ENCODE data around the gene TMBIM1.
"Not testable (repeated sequence)": the region's sequence is repeated elsewhere in the genome, so short reads cannot be mapped to it uniquely, and the experiment has no call there.

TMBIM1 gene

GRCh38 chr2:218318241-218318640 lies 25.9 kb upstream of the TMBIM1 start:
- DNase-seq (ENCODE audit: low spot score): no peak

DNA sequence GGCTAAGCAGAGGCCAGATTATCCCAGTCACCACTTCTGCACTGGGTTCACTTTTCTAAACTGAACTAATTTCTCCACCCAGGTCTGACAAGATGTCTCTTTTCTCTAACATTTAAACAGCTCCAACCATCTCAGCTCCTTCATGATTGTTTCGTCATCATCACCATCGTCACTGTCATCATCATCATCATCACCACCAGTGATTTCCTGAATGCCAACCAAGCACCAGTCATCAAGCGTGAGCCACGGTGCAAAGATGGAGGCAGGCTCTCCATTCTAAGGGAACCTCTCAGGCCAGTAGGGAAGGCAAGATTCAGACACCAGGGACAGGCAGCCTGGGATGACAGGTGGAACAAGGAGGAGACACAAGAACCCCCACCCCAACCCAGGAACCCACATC lies 25.5 kb upstream of the TMBIM1 start:
- no peak for DNase-seq (ENCODE audit: low spot score)

DNA sequence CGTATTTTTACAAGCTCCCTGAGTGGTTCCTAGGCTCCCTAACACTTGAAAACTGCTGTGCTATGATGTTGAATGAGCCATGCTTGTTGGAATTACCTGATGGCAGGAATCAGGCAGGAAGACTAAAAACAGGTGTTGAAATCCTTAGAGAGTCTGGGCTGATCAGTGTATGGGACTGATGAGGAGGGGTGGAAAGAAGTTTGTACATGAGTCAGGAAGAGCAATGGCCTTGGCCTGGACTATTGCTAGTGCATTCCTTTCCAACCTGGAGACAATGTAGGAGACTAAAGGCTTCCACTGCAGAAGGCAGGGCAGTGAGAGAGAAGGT lies 25.0 kb upstream of the TMBIM1 start:
- no peak for DNase-seq (ENCODE audit: low spot score)

GRCh38 chr2:218315397-218315796 lies 23.1 kb upstream of the TMBIM1 start:
- DNase-seq (ENCODE audit: low spot score): no peak

DNA sequence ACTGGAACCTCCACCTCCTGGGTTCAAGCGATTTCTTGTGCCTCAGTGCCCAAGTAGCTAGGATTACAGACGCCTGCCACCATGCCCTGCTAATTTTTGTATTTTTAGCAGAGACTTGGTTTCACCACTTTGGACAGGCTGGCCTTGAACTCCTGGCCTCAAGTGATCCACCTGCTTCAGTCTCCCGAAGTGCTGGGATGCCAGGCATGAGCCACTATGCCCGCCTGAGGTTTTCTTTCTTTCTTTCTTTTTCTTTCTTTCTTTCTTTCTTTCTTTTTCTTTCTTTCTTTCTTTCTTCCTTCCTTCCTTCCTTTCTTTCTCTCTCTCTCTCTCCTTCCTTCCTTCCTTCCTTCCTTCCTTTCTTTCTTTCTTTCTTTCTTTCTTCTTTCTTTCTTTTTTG lies 22.5 kb upstream of the TMBIM1 start:
- DNase-seq (ENCODE audit: low spot score): not testable (repeated sequence)

DNA sequence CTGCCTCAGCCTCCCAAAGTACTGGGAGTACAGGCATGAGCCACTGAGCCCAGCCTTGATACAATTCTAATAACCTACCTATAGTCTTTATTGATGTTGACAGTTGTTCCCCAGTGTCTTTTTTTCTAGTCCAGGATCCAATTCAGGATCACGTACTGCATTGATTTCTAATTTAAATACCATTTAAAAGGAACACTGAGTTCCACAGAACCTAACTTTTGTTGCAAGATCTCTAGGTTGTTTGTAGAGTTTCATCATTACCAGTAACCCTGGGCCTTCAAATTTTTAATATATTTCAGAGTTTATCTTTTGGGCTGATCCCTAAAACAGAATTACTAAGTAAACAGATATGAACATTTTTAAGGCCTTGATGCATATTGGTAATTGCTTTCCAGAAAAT lies 21.1 kb upstream of the TMBIM1 start:
- no peak for DNase-seq (ENCODE audit: low spot score)

DNA sequence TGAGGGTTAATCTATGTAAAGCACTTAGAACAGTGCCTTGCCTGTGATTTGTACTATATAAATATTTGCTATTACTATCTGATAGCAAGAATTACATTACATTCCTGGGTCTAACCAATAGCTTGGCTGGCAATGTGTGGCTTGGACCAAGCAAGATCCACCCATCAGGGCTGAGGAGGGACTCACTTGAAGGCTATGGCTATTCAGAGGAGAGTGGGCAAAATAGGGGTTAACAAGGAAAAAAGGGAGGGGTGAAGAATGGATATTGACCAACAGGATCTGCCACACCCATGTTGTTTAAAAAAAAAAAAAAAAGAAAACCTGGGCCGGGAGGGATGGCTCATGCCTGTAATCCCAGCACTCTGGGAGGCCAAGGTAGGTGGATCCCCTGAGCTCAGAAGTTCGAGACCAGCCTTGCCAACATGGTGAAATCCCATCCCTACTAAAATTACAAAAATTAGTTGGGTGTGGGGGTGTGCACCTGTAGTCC lies 20.0 kb upstream of the TMBIM1 start:
- no peak for DNase-seq (ENCODE audit: low spot score)

GRCh38 chr2:218311541-218312266 lies 19.4 kb upstream of the TMBIM1 start:
- not testable (repeated sequence) for DNase-seq (ENCODE audit: low spot score)

- no peak for DNase-seq (ENCODE audit: low spot score)
Measured at GRCh38 chr2:218310853-218311540, 18.7 kb upstream of the TMBIM1 start.

DNA sequence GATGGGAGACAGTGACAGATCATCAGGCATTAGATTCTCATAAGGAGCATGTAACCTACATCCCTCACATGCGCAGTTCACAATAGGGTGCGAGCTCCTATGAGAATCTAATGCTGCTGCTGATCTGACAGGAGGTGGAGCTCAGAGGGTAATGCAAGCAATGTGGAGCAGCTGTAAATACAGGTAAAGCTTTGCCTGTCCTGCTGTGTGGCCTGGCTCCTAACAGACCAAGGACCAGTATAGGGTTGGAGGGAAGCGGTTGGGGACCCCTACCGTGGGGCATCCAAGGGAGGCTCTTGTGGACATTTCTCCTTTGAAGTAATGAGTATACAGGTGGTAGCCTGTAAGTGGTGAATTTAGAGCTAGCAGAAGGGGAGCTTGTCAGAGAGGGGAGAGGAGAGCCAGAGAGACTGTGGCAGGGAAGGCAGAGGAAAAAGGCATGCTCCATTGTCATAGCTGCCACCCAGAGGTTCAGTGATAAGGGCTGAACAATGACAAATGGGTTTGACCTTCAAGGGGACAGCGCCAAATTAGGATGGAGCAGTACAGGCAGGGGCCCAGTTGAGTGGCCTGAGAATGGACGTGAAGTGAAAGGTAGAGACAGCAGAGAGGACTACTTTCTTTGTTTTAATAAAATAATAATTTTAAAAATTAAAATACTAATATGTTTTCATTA lies 15.2 kb upstream of the TMBIM1 start:
- no peak for DNase-seq (ENCODE audit: low spot score)

GRCh38 chr2:218306184-218306920 lies 14.0 kb upstream of the TMBIM1 start:
- DNase-seq (ENCODE audit: low spot score): no peak

DNA sequence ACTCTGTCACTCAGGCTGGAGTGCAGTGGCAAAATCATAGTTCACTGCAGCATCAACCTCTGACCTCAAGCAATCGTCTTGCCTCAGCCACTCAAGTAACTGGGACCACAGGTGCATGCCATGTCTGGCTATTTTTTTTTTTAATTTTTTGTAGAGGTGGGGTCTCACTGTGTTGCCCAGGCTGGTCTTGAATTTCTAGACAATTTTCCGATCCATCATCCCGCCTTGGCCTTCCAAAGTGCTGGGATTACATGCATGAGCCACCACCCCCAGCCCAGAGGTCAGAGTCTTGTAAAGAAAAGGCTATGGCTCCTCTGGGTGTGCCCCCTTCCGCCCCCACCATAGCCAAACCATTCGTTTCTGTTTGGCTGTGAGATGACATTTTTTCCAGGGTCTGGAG lies 13.1 kb upstream of the TMBIM1 start:
- no peak for DNase-seq (ENCODE audit: low spot score)

DNA sequence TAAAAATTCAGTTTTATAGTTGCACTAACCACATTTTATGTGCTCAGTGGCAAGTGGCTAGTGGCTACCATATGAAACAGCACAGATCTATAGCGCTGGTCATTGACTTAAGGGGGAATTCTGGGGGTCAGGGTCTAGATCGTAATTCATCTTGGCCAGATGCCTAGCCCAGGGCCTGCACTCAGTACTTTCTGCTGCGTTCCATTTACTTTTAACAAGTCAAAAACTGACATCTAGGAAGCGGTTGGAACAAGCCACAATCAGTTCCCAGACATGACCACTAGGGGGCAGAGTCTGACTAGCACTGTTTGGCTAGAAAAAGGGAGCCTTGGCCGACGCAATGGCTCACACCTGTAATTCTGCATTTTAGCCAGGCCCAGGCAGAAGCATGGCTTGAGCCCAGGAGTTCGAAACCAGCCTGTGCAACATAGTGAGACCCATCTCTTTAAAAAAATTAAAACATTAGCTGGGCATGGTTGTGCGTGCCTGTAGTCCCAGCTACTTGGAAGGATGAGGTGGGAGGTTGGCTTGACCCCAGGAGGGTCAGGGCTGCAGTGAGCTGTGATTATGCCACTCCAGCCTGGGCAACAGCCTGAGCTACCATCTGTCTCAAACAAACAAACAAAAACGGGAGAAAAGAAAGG lies 9.0 kb upstream of the TMBIM1 start:
- peak; percentile 79 for DNase-seq (ENCODE audit: low spot score)

DNA sequence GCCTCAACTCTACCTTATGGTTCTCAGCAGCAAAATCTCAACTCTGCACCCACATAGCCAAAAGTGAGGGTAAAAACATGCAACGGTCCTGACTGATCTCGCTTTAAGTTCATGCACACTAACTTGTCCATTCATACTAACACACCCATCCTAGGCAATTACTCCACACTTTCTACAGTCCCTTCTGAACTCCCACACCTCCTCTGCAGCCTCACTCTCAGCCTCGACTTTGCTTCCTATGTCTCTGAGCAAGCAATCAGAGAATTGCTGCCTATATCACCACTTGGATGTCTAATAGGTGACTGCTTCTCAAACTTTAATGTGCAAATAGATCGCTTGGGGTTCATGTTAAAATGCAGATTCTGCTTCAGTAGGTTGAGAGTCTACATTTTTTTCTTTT lies 7.8 kb upstream of the TMBIM1 start:
- no peak for DNase-seq (ENCODE audit: low spot score)

DNA sequence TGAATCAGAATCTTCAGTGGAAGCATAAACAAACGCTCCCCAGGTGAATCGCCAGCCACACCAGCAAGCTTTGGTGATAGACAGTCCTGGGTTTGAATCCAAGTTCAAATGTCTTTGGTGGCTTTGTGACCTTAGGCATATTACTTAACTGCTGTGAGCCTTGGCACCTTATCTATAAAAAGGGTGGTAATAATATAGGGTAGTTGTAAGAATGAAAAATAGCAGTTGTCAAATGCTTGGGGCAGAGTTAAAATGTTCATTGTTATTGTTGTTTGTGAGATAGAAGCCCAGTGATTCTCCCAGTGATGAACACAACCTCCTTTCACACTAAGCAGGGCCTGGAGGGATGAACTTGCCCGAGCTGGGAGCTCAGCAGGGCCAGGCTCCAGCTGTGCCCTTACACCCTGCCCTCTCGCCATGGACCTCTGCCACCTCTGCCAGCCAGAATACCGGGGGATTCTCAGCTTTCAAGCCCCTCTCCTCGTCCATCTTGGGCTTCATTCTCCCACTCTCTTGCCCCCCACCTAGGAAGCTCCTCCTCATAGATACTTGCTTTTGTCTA lies 6.1 kb upstream of the TMBIM1 start:
- DNase-seq (ENCODE audit: low spot score): no peak

DNA sequence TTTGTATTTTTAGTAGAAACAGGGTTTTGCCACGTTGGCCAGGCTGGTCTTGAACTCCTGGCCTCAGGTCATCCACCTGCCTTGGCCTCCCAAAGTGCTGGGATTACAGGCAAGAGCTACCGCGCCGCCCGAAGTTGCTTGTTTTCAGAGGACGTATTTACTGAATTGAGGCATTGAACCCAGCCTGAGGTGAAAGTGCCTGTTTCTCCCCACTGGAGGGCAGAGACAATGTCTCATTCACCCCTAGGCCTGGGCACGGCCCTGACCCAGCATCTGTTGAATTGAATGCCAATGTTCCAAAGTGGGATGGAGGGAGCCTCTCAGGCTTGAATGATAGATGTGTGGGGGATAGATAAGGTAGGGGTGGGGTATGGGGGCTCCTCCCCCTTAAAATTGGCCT lies 4.5 kb upstream of the TMBIM1 start:
- no peak for DNase-seq (ENCODE audit: low spot score)

GRCh38 chr2:218296200-218296599 lies 3.9 kb upstream of the TMBIM1 start:
- DNase-seq (ENCODE audit: low spot score): no peak

- DNase-seq (ENCODE audit: low spot score): no peak
Measured at GRCh38 chr2:218295029-218295428, 2.7 kb upstream of the TMBIM1 start.

GRCh38 chr2:218294430-218295022 lies 2.2 kb upstream of the TMBIM1 start:
- DNase-seq (ENCODE audit: low spot score): no peak

DNA sequence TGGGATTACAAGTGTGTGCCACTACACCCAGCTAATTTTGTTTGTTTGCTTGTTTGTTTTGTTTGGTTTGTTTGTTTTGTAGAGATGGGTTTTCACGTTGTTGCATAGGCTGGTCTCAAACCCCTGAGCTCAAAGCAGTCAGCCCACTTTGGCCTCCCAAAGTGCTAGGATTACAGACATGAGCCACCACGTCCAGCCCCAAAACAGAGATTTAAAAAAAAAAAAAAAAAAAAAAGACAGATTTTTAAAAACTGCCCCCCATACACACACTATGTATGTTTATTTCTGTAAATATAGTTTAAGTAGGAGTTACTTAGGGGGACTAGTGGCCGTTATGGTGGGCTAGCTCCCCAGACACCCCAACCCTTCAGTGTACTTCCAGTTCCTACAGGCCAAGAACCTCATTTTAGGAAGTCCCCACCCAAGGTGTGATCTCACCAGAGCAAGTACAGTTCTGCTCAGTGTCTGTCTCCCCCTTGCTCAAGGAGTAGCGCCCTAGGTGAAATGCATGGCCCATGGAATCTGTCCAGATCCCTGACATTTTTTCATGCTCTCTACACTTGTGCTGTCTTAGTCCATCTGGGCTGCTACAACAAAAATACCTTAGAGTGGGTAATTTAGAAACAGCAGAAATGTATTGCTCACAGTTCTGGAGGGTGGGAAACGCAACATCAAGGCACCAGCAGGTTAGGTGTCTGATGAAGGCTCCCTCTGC lies 1.6 kb upstream of the TMBIM1 start:
- DNase-seq (ENCODE audit: low spot score): no peak
